Keratinocyte (primary cell): ENCODE results near the gene SIPA1. TPM values are rescaled to one million over a fixed set of nuclear protein-coding genes. Genes with fewer than 3 reads are reported as not detected.

Source experiments
- DNase-seq: peaks from one replicate; pipeline ENCODE4 v3.0.0-alpha.2; 2011; ENCODE audit warnings: low read depth, missing footprints, low spot score
- FAIRE-seq: peaks from 2 replicates; lab custom pipeline; 2011; peaks lifted over from hg19 to GRCh38; lab: Jason Lieb, UNC
- H2AFZ ChIP-seq: 2 replicates; pipeline ENCODE4 v1.6.0; 2012; ENCODE audit warnings: low read length, control low read depth, inconsistent platforms; ENCODE audit not compliant: control insufficient read depth
- H3K27ac ChIP-seq: 2 replicates; pipeline ENCODE4 v1.5.1; 2011; ENCODE audit warnings: low read length; ENCODE audit not compliant: control insufficient read depth, insufficient read depth
- H3K27me3 ChIP-seq: 3 replicates; pipeline ENCODE4 v1.6.0; 2011; ENCODE audit warnings: low read length; ENCODE audit not compliant: control insufficient read depth, insufficient read depth; ENCODE audit errors: extremely low read depth
- H3K36me3 ChIP-seq, 2 experiments: 2 replicates in 1 of 2; 3 replicates in 1 of 2; pipeline ENCODE4 v1.5.1; 2011; ENCODE audit warnings: low read length in 2 of 2, mild to moderate bottlenecking in 1 of 2; ENCODE audit not compliant: control insufficient read depth in 2 of 2, insufficient read depth in 2 of 2; ENCODE audit errors: extremely low read depth in 1 of 2
- H3K4me1 ChIP-seq: 3 replicates; pipeline ENCODE4 v1.5.1; 2011; ENCODE audit warnings: low read length; ENCODE audit not compliant: control insufficient read depth, insufficient read depth; ENCODE audit errors: extremely low read depth
- H3K4me2 ChIP-seq: 3 replicates; pipeline ENCODE4 v1.6.0; 2011; ENCODE audit warnings: low read depth, low read length; ENCODE audit not compliant: control insufficient read depth, insufficient read depth; ENCODE audit errors: extremely low read depth
- H3K4me3 ChIP-seq, 3 experiments: fragments of 200-600 bp in 1 of 3; sonication (generic) in 1 of 3; 2 replicates in 2 of 3; 3 replicates in 1 of 3; pipeline ENCODE4 v1.5.1; 2011 to 2016; ENCODE audit warnings: low read length in 3 of 3, mild to moderate bottlenecking in 3 of 3, control low read depth in 2 of 3, inconsistent platforms in 1 of 3, low read depth in 1 of 3, mixed read lengths in 1 of 3, mixed run types in 1 of 3, moderate library complexity in 1 of 3; ENCODE audit not compliant: control insufficient read depth in 2 of 3, insufficient read depth in 2 of 3; ENCODE audit errors: extremely low read depth in 1 of 3
- H3K79me2 ChIP-seq: 2 replicates; pipeline ENCODE4 v1.6.0; 2012; ENCODE audit warnings: low read length; ENCODE audit not compliant: control insufficient read depth, insufficient read depth
- H3K9ac ChIP-seq: 3 replicates; pipeline ENCODE4 v1.6.0; 2011; ENCODE audit warnings: low read length; ENCODE audit not compliant: control insufficient read depth, insufficient read depth; ENCODE audit errors: extremely low read depth
- H3K9me1 ChIP-seq: 3 replicates; pipeline ENCODE4 v1.6.0; 2011; ENCODE audit warnings: low read length; ENCODE audit not compliant: control insufficient read depth, insufficient read depth; ENCODE audit errors: extremely low read depth
- H3K9me3 ChIP-seq: 2 replicates; pipeline ENCODE4 v1.5.1; 2012; ENCODE audit warnings: low read depth, low read length; ENCODE audit not compliant: control insufficient read depth
- H4K20me1 ChIP-seq: 3 replicates; pipeline ENCODE4 v1.6.0; 2011; ENCODE audit warnings: low read length; ENCODE audit not compliant: control insufficient read depth, insufficient read depth; ENCODE audit errors: extremely low read depth
- CTCF ChIP-seq, 3 experiments: IDR thresholded peaks in 1 of 3; conservative IDR thresholded peaks in 1 of 3; optimal IDR thresholded peaks in 1 of 3; 2 replicates in 2 of 3; 3 replicates in 1 of 3; pipeline versions ENCODE3 to v1.5.1; 2011; ENCODE audit warnings: low read length in 3 of 3, mild to moderate bottlenecking in 3 of 3, moderate library complexity in 2 of 3, control low read depth in 1 of 3, inconsistent platforms in 1 of 3; ENCODE audit not compliant: insufficient read depth in 2 of 3; ENCODE audit errors: extremely low read depth in 1 of 3
- EZH2 ChIP-seq: IDR thresholded peaks from one replicate; pipeline ENCODE4 v1.6.1; 2012; ENCODE audit warnings: inconsistent platforms, mild to moderate bottlenecking, low read length, moderate library complexity
- dilution Hi-C: fragments of 300-500 bp; cut with MboI; formaldehyde crosslinking; loops from one replicate; pipeline ENCODE4 v1.7.0; 2020; ENCODE audit warnings: low sequenced_read_pairs; ENCODE audit not compliant: extremely low pct_ligation_motif_present
- polyA plus RNA-seq, 5 experiments: library from polyadenylated mRNA; depleted of rRNA in 3 of 5; stranded (reverse) in 3 of 5; stranded (forward) in 1 of 5; unstranded in 1 of 5; fragments of >200 nt; gene quantifications; 1 replicate in 1 of 5; 2 replicates in 3 of 5; 3 replicates in 1 of 5; pipeline versions ENCODE4 v1.2.1 to v1.2.3, GENCODE V29; 2011 to 2012; ENCODE audit warnings: missing spikeins in 2 of 5, low read depth in 1 of 5, low replicate concordance in 1 of 5
- small RNA-seq, 3 experiments: library from RNA; depleted of rRNA; stranded (forward); fragments of <200 nt; gene quantifications; one replicate each; pipeline ENCODE3, GENCODE V24; 2012; ENCODE audit warnings: low read depth in 3 of 3, low replicate concordance in 1 of 3; ENCODE audit not compliant: insufficient read length in 3 of 3

Gene SIPA1
- polyA plus RNA-seq, 1 donor (not counting 4 experiments of a cell fraction or from before 2014, with no cell fraction given): 4.5 TPM

GRCh38 chr11:65700399-65700798 is 62.5 kb downstream of the SIPA1 start:
- H3K4me3 ChIP-seq: no peak overlapping the region
- TF ChIP-seq EZH2: no peak
- no peak for TF ChIP-seq CTCF (optimal IDR thresholded peaks at IDR 0.05 in 1 of 3, IDR thresholded peaks at IDR 0.05 in 1 of 3, conservative IDR thresholded peaks at IDR 0.05 in 1 of 3; ENCODE audit: extremely low read depth in 1 of 3, insufficient read depth in 2 of 3, low read length in 3 of 3)
- no peaks in the 10 kb centered on the region for H3K36me3 ChIP-seq
- H3K9me3 ChIP-seq: no peaks in the 10 kb centered on the region
- FAIRE-seq: no peak
- dilution Hi-C loops: no loop called here
- no peak for DNase-seq
- H3K27ac ChIP-seq: no peak overlapping the region
- H3K9ac ChIP-seq: no peak overlapping the region
- no peaks in the 10 kb centered on the region for H3K4me1 ChIP-seq
- no peaks in the 10 kb centered on the region for H3K27me3 ChIP-seq
- no peak overlapping the region for H3K4me2 ChIP-seq
- no peaks in the 10 kb centered on the region for H3K9me1 ChIP-seq
- H4K20me1 ChIP-seq: no peaks in the 10 kb centered on the region
- no peak overlapping the region for H2AFZ ChIP-seq
- no peaks in the 10 kb centered on the region for H3K79me2 ChIP-seq

Small RNA genes lying within 50 kb of the gene (small RNA-seq; reads per million reads assigned to genes)
- 0 reads per million in 3 experiments for gene MIR4489
- gene MIR4690: 0 to 0.33 (median 0) reads per million in 3 experiments
- gene RN7SL309P: 0 reads per million in 3 experiments

Other genes with a start within 250 kb of the SIPA1 start
- 66.5 to 270 TPM (median 171 TPM) in 3 replicates for gene NEAT1, start 215.3 kb upstream of the SIPA1 start, polyA plus RNA-seq
- gene MALAT1, start 139.1 kb upstream of the SIPA1 start, polyA plus RNA-seq: 337 to 1,845 TPM (median 1,768 TPM) in 3 replicates
- gene SCYL1, start 113.0 kb upstream of the SIPA1 start, polyA plus RNA-seq: 31.3 to 51.2 TPM (median 44.1 TPM) in 3 replicates
- gene LTBP3, start 79.7 kb upstream of the SIPA1 start, polyA plus RNA-seq: 9.1 to 23.0 TPM (median 11.0 TPM) in 3 replicates
- gene ZNRD2, start 67.6 kb upstream of the SIPA1 start, polyA plus RNA-seq: 33.6 to 48.5 TPM (median 47.5 TPM) in 3 replicates
- gene FAM89B, start 65.6 kb upstream of the SIPA1 start, polyA plus RNA-seq: 11.5 to 37.6 TPM (median 13.5 TPM) in 3 replicates
- gene EHBP1L1, start 62.0 kb upstream of the SIPA1 start, polyA plus RNA-seq: 8.5 to 14.0 TPM (median 10.4 TPM) in 3 replicates
- gene KCNK7, start 42.3 kb upstream of the SIPA1 start, polyA plus RNA-seq: 0.14 to 1.5 TPM (median 0.46 TPM) in 3 replicates
- 13.6 to 18.8 TPM (median 17.5 TPM) in 3 replicates for gene MAP3K11, start 23.9 kb upstream of the SIPA1 start, polyA plus RNA-seq
- gene PCNX3, start 22.3 kb upstream of the SIPA1 start, polyA plus RNA-seq: 6.1 to 16.5 TPM (median 10.5 TPM) in 3 replicates
- gene RELA, start 24.8 kb downstream of the SIPA1 start, polyA plus RNA-seq: 20.4 to 49.4 TPM (median 23.5 TPM) in 3 replicates
- 26.8 to 32.1 TPM (median 30.3 TPM) in 3 replicates for gene KAT5, start 74.2 kb downstream of the SIPA1 start, polyA plus RNA-seq
- 16.0 to 20.6 TPM (median 18.5 TPM) in 3 replicates for gene RNASEH2C, start 82.7 kb downstream of the SIPA1 start, polyA plus RNA-seq
- 3.1 to 6.8 TPM (median 3.1 TPM) in 3 replicates for gene AP5B1, start 142.9 kb downstream of the SIPA1 start, polyA plus RNA-seq
- 2.1 to 23.2 TPM (median 7.5 TPM) in 3 replicates for gene OVOL1, start 149.0 kb downstream of the SIPA1 start, polyA plus RNA-seq
- 0.12 to 0.44 TPM (median 0.15 TPM) in 3 replicates for gene SNX32, start 195.9 kb downstream of the SIPA1 start, polyA plus RNA-seq
- 571 to 1,860 TPM (median 1,236 TPM) in 3 replicates for gene CFL1, start 220.1 kb downstream of the SIPA1 start, polyA plus RNA-seq
- gene MUS81, start 222.3 kb downstream of the SIPA1 start, polyA plus RNA-seq: 24.7 to 34.4 TPM (median 28.0 TPM) in 3 replicates
- 4.6 to 13.6 TPM (median 4.8 TPM) in 3 replicates for gene EFEMP2, start 234.7 kb downstream of the SIPA1 start, polyA plus RNA-seq
- gene CTSW, start 241.7 kb downstream of the SIPA1 start, polyA plus RNA-seq: not detected in 3 replicates